GM12864 (cell line): ENCODE results near the gene PHF14.

Experiments used
- DNase-seq: peaks from one replicate; pipeline ENCODE4 v3.0.0-alpha.2; 2011; ENCODE audit warnings: low read depth
- H3K4me3 ChIP-seq: 2 replicates; pipeline ENCODE4 v1.5.1; 2011; ENCODE audit warnings: mild to moderate bottlenecking, low read depth, low read length, control low read depth
- TF ChIP-seq, protein P1 (sequence below): IDR thresholded peaks from 2 replicates; pipeline ENCODE4 v1.5.1; 2011; ENCODE audit warnings: low read depth, mild to moderate bottlenecking, moderate library complexity, low read length, control low read depth, inconsistent platforms; ENCODE audit errors: missing control alignments

PHF14 gene

DNA sequence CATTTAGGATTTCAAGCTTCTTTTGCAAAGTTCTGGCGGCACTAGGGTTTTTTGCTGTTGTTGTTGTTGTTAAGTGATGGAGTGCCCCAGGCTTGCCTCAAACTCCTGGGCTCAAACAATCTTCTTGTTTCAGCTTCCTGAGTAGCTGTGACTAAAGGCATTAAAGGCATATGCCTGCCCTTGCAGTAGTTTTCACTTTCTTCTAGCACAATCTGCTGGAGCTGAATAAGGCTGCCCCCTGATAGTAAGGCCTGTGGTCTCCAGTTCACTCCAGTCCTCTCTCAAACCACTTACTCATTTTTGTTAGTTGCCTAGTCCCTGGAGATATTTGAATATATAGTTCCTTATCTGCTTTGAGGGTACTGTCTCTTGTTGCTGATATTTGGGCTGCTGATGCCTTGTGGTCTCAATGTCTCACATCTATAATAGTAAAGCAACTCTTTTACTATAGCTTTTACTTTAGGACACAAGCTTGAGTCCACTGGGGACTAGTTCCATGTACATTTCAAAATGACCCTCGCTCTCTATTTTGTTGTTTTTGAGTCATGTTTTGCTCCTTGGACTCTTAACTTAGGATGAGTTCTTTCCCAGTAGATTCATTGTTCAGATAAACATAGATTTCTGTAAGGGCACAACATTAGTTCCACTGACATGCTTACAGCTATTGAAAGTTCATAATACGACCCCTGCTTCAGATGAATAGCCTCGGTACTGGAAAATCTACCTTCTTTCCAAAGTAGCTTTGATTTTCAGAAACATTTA, 25.5 kb downstream of the PHF14 start:
- no peak overlapping the region for H3K4me3 ChIP-seq
- TF ChIP-seq, protein P1, sequence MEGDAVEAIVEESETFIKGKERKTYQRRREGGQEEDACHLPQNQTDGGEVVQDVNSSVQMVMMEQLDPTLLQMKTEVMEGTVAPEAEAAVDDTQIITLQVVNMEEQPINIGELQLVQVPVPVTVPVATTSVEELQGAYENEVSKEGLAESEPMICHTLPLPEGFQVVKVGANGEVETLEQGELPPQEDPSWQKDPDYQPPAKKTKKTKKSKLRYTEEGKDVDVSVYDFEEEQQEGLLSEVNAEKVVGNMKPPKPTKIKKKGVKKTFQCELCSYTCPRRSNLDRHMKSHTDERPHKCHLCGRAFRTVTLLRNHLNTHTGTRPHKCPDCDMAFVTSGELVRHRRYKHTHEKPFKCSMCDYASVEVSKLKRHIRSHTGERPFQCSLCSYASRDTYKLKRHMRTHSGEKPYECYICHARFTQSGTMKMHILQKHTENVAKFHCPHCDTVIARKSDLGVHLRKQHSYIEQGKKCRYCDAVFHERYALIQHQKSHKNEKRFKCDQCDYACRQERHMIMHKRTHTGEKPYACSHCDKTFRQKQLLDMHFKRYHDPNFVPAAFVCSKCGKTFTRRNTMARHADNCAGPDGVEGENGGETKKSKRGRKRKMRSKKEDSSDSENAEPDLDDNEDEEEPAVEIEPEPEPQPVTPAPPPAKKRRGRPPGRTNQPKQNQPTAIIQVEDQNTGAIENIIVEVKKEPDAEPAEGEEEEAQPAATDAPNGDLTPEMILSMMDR, result no peak
- no peak for DNase-seq

DNA sequence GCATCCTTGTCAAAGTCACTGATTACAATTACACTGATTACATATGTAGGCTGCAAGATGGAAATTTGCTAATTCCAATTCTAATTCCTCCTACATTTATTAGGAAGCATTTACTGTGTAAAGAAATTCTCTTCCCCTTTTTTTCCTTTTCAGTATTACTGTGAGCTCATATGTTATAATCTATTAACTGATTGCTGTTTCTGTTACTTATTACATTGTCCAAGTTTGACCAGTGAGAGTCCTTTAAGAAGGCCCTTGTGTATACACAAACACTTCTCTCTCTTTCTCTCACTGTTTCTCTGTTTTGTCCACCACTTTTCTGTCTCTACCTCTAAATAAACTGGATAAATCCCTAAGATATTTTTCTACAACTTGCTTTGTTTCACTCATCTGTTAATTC, 31.5 kb downstream of the PHF14 start:
- no peak overlapping the region for H3K4me3 ChIP-seq
- DNase-seq, result no peak
- TF ChIP-seq, protein P1, result no peak

DNA sequence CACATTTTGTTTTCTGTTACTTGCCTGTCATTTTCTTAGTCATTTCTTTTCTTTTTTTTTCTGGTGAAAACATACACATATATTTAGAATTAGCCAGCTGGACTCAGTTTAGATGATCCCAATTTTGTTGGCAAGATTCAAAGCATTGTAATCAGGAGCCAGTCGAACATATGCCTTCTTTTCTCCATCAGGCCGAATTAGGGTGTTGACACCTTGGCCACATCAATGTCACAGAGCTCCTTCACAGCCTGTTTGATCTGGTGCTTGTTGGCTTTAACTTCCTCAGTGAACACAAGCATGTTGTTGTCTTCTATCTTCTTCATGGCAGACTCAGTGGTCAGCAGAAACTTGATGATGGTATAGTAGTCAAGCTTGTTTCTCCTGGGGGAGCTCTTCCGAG, 32.6 kb downstream of the PHF14 start:
- no peak overlapping the region for H3K4me3 ChIP-seq
- TF ChIP-seq, protein P1, result no peak
- no peak for DNase-seq

DNA sequence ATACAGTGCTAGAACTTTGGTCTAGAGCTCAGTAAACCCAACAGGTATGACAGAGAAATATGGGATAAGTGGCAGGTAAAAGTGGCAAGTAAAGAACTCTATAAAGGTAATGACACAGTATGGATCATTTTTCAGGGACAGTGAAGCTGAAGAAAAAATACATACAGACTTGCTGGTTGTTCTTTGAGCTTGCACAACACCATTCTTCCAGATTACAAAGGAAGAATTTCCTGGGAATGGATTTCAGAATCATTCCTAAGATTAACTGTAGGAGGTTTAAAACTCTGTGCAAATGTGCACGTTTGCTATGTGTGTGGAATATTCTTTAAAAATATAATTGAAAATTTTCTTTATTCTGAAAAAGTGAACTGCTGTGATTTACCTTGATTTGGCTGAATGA, 36.0 kb downstream of the PHF14 start:
- H3K4me3 ChIP-seq, result no peak overlapping the region
- no peak for DNase-seq
- TF ChIP-seq, protein P1, result no peak

DNA sequence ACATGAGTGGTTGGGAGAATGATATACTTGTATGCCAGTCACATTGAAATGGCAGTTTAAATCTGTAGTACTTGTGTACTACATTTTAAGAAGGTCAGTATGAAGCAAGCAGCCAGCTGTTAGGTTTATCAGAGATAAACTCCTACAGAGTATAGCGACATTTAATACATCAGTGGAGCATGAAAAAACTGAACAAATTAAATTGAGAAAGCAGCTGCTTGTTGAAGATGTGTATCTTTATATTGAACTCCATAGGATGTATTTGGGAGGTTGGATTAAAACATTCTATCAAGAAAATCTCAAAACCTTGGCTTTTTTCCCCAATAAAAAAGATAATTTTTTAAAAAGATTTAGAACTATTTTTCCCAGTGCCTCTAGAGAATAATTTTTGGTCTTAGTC, 47.8 kb downstream of the PHF14 start:
- DNase-seq, result no peak

DNA sequence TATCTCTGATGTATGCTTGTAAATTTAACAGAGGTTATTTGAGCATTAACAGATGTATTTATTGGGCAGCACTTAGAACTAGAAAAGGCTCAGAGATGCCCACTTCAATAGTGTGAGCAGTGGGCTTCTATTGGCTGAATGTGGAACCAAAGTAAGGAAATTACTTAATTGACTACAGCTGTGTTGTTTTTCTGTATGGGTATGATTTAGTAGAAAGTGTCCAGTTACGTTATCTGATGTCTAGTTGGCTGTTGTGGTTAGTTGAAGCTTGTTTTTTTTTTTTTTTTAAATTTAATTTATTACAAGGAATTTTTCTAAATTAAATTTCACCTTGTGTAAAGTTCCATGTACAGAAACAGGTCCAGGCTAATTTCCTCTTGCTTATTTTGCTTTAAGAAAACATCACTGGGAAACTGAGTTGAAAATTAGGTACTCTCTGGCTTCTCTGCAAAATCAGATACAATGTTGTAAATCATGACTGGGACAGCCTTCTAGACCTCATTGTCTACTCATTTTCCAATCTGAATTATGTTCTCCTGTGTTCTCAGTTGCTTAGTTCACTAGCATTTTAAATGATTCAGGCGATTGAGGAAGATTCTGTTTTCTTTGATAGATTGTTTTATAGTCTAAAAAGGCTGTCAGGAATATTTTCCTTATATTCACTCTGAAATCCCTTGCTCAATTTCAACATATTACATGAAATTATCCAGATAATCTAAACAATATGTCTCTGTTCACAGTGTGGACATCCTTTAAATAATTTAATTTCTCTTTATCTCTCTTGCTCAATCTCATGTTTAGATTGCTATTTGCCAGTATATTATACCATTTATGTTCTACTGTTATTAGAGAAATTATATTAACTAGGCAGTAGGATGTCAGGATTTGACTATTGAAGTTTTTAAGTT, 53.0 kb downstream of the PHF14 start:
- TF ChIP-seq, protein P1, result no peak
- DNase-seq, result no peak
- H3K4me3 ChIP-seq, result no peak overlapping the region

More for the DNA sequence above, 47.8 kb downstream of the PHF14 start:
- TF ChIP-seq, protein P1, result no peak
- no peak overlapping the region for H3K4me3 ChIP-seq
